ENCODE results near the gene KRT17. TPM values are rescaled to one million over a fixed set of nuclear protein-coding genes. Genes with fewer than 3 reads are reported as not detected.

The KRT17 gene
- total and polyA plus RNA-seq, 2 donors (not counting 1 experiment from before 2014, with no cell fraction given), result 0.50 to 0.89 TPM

GRCh38 chr17:41581366-41582060 is 42.9 kb downstream of the KRT17 start:
- H3K27ac ChIP-seq (ENCODE audit: insufficient read depth, low read length), result no peak overlapping the region
- no peaks in the 10 kb centered on the region for H3K36me3 ChIP-seq (ENCODE audit: control insufficient read depth, insufficient read depth, low read length)
- no peak overlapping the region for H3K9ac ChIP-seq (ENCODE audit: insufficient read depth, low read length)
- no peak overlapping the region for H3K4me3 ChIP-seq (replicated peaks in 1 of 4; ENCODE audit: control extremely low read depth in 1 of 4, insufficient read depth in 1 of 4, low read depth in 3 of 4, low read length in 4 of 4)
- H3K9me3 ChIP-seq (ENCODE audit: control insufficient read depth, insufficient read depth, low read depth, low read length), result no peaks in the 10 kb centered on the region
- no peak overlapping the region for H2AFZ ChIP-seq (ENCODE audit: low read length)
- DNase-seq (ENCODE audit: low read depth in 2 of 2), result no peak
- no peaks in the 10 kb centered on the region for H3K27me3 ChIP-seq (ENCODE audit: control insufficient read depth, insufficient read depth, low read length)
- no peak for TF ChIP-seq EZH2 (IDR thresholded peaks at IDR 0.05; ENCODE audit: low read length, missing control alignments)
- TF ChIP-seq CTCF (conservative IDR thresholded peaks at IDR 0.05 in 1 of 2, IDR thresholded peaks at IDR 0.05 in 1 of 2; ENCODE audit: low read depth in 1 of 2, low read length in 2 of 2), result no peak
- H3K4me1 ChIP-seq (ENCODE audit: control insufficient read depth, extremely low read depth, insufficient read depth, low read length), result no peaks in the 10 kb centered on the region
- H3K79me2 ChIP-seq (ENCODE audit: control insufficient read depth, insufficient read depth, low read length), result no peaks in the 10 kb centered on the region
- no peaks in the 10 kb centered on the region for H4K20me1 ChIP-seq (ENCODE audit: control insufficient read depth, extremely low read depth, insufficient read depth, low read length)
- H3K4me2 ChIP-seq (ENCODE audit: extremely low read depth, insufficient read depth, low read length), result no peak overlapping the region

GRCh38 chr17:41580687-41581365 is 43.5 kb downstream of the KRT17 start:
- Histone ChIP-seq H3K9ac (ENCODE audit: insufficient read depth, low read length) (no peak overlapping the region), H3K4me2 (ENCODE audit: extremely low read depth, insufficient read depth, low read length) (no peak overlapping the region), H4K20me1 (ENCODE audit: control insufficient read depth, extremely low read depth, insufficient read depth, low read length) (no peaks in the 10 kb centered on the region), H3K27ac (ENCODE audit: insufficient read depth, low read length) (no peak overlapping the region), H3K36me3 (ENCODE audit: control insufficient read depth, insufficient read depth, low read length) (no peaks in the 10 kb centered on the region), H3K9me3 (ENCODE audit: control insufficient read depth, insufficient read depth, low read depth, low read length) (no peaks in the 10 kb centered on the region), H3K79me2 (ENCODE audit: control insufficient read depth, insufficient read depth, low read length) (no peaks in the 10 kb centered on the region), H3K27me3 (ENCODE audit: control insufficient read depth, insufficient read depth, low read length) (no peaks in the 10 kb centered on the region), H2AFZ (ENCODE audit: low read length) (no peak overlapping the region), H3K4me1 (ENCODE audit: control insufficient read depth, extremely low read depth, insufficient read depth, low read length) (no peaks in the 10 kb centered on the region), H3K4me3 (replicated peaks in 1 of 4; ENCODE audit: control extremely low read depth in 1 of 4, insufficient read depth in 1 of 4, low read depth in 3 of 4, low read length in 4 of 4) (no peak overlapping the region)
- TF ChIP-seq EZH2 (IDR thresholded peaks at IDR 0.05; ENCODE audit: low read length, missing control alignments) (no peak), CTCF (conservative IDR thresholded peaks at IDR 0.05 in 1 of 2, IDR thresholded peaks at IDR 0.05 in 1 of 2; ENCODE audit: low read depth in 1 of 2, low read length in 2 of 2) (no peak)
- DNase-seq (ENCODE audit: low read depth in 2 of 2), result no peak

GRCh38 chr17:41580244-41580575 is 44.2 kb downstream of the KRT17 start:
- Histone ChIP-seq H3K27ac (ENCODE audit: insufficient read depth, low read length) (no peak overlapping the region), H3K9ac (ENCODE audit: insufficient read depth, low read length) (no peak overlapping the region), H3K27me3 (ENCODE audit: control insufficient read depth, insufficient read depth, low read length) (no peaks in the 10 kb centered on the region), H3K36me3 (ENCODE audit: control insufficient read depth, insufficient read depth, low read length) (no peaks in the 10 kb centered on the region), H3K4me1 (ENCODE audit: control insufficient read depth, extremely low read depth, insufficient read depth, low read length) (no peaks in the 10 kb centered on the region), H3K4me3 (replicated peaks in 1 of 4; ENCODE audit: control extremely low read depth in 1 of 4, insufficient read depth in 1 of 4, low read depth in 3 of 4, low read length in 4 of 4) (no peak overlapping the region), H3K9me3 (ENCODE audit: control insufficient read depth, insufficient read depth, low read depth, low read length) (no peaks in the 10 kb centered on the region), H4K20me1 (ENCODE audit: control insufficient read depth, extremely low read depth, insufficient read depth, low read length) (no peaks in the 10 kb centered on the region), H3K4me2 (ENCODE audit: extremely low read depth, insufficient read depth, low read length) (no peak overlapping the region), H3K79me2 (ENCODE audit: control insufficient read depth, insufficient read depth, low read length) (no peaks in the 10 kb centered on the region), H2AFZ (ENCODE audit: low read length) (no peak overlapping the region)
- TF ChIP-seq CTCF (conservative IDR thresholded peaks at IDR 0.05 in 1 of 2, IDR thresholded peaks at IDR 0.05 in 1 of 2; ENCODE audit: low read depth in 1 of 2, low read length in 2 of 2) (no peak), EZH2 (IDR thresholded peaks at IDR 0.05; ENCODE audit: low read length, missing control alignments) (no peak)
- no peak for DNase-seq (ENCODE audit: low read depth in 2 of 2)
